HEK293 (cell line): Measurements from ENCODE around the gene ZNF670.
A peak's percentile ranks its signal among the peaks of the same experiment; 100 is the strongest.

Experiments used
- CTCF ChIA-PET: fragments of 350-600 bp; formaldehyde crosslinking; extraction: SDS; loops from one replicate; lab custom pipeline; 2021; ENCODE audit warnings: antibody characterized with exemption; lab: Yijun Ruan, JAX
- POLR2A ChIA-PET: fragments of 300-600 bp; formaldehyde crosslinking; extraction: SDS; loops from one replicate; lab custom pipeline; 2020; ENCODE audit warnings: antibody characterized with exemption, inconsistent platforms; lab: Yijun Ruan, JAX
- H3K27ac ChIP-seq: fragments of 200-500 bp; sonication (Bioruptor generic); 2 replicates; pipeline ENCODE4 v1.5.1; 2014; ENCODE audit warnings: low read depth, low read length, control low read depth, inconsistent platforms; ENCODE audit errors: extremely low read depth
- H3K36me3 ChIP-seq, 2 experiments: fragments of 200-500 bp in 1 of 2; sonication (Bioruptor generic) in 1 of 2; 1 replicate in 1 of 2; 2 replicates in 1 of 2; pipeline ENCODE4 v1.5.1; 2014 to 2017; ENCODE audit warnings: inconsistent platforms in 2 of 2, low read length in 2 of 2; ENCODE audit not compliant: control insufficient read depth in 2 of 2, insufficient read depth in 1 of 2
- H3K4me1 ChIP-seq: fragments of 200-500 bp; sonication (Bioruptor generic); 2 replicates; pipeline ENCODE4 v1.5.1; 2014; ENCODE audit warnings: mild to moderate bottlenecking, low read length, inconsistent platforms; ENCODE audit not compliant: control insufficient read depth, insufficient read depth
- H3K4me3 ChIP-seq: 2 replicates; pipeline ENCODE4 v1.5.1; 2011; ENCODE audit warnings: low read depth, mild to moderate bottlenecking, control low read depth, low read length, moderate library complexity
- H3K9me3 ChIP-seq: fragments of 200-500 bp; sonication (Bioruptor generic); 2 replicates; pipeline ENCODE4 v1.5.1; 2014; ENCODE audit warnings: low read depth, low read length, inconsistent platforms; ENCODE audit not compliant: control insufficient read depth, insufficient read depth
- BCL11A ChIP-seq: fragments of 450-650 bp; formaldehyde crosslinking; IDR thresholded peaks from 2 replicates; pipeline ENCODE4 v1.5.1; 2016; ENCODE audit warnings: low read depth, missing biosample characterization, missing genetic modification characterization
- MEIS1 ChIP-seq: sonication (generic); formaldehyde crosslinking; IDR thresholded peaks from 2 replicates; pipeline ENCODE4 v1.8.1; 2022; ENCODE audit warnings: missing genetic modification reagents, mild to moderate bottlenecking, borderline replicate concordance
- PRDM1 ChIP-seq: fragments of 450-650 bp; formaldehyde crosslinking; IDR thresholded peaks from 2 replicates; pipeline ENCODE4; 2016; ENCODE audit warnings: missing biosample characterization, missing genetic modification characterization
- ZFP3 ChIP-seq: fragments of 450-650 bp; formaldehyde crosslinking; IDR thresholded peaks from 2 replicates; pipeline ENCODE4 v1.5.1; 2016; ENCODE audit warnings: low read depth, missing biosample characterization, missing genetic modification characterization
- ZIC2 ChIP-seq: fragments of 450-650 bp; formaldehyde crosslinking; IDR thresholded peaks from 2 replicates; pipeline ENCODE4 v1.5.1; 2016; ENCODE audit warnings: missing biosample characterization, missing genetic modification characterization
- ZNF114 ChIP-seq: fragments of 450-650 bp; formaldehyde crosslinking; IDR thresholded peaks from 2 replicates; pipeline ENCODE4 v1.5.0; 2017; ENCODE audit warnings: missing biosample characterization, missing genetic modification characterization
- ZNF138 ChIP-seq: fragments of 450-650 bp; formaldehyde crosslinking; IDR thresholded peaks from 2 replicates; pipeline ENCODE4 v1.5.1; 2016; ENCODE audit warnings: missing biosample characterization, missing genetic modification characterization, borderline replicate concordance
- ZNF155 ChIP-seq: fragments of 450-650 bp; formaldehyde crosslinking; IDR thresholded peaks from 2 replicates; pipeline ENCODE4 v1.5.1; 2016; ENCODE audit warnings: missing biosample characterization, missing genetic modification characterization
- ZNF175 ChIP-seq: fragments of 450-650 bp; formaldehyde crosslinking; IDR thresholded peaks from 2 replicates; pipeline ENCODE4 v1.5.1; 2016; ENCODE audit warnings: missing biosample characterization, missing genetic modification characterization
- ZNF202 ChIP-seq: fragments of 450-650 bp; formaldehyde crosslinking; IDR thresholded peaks from 2 replicates; pipeline ENCODE4 v1.5.1; 2016; ENCODE audit warnings: missing biosample characterization, missing genetic modification characterization, borderline replicate concordance
- ZNF239 ChIP-seq: fragments of 450-650 bp; formaldehyde crosslinking; IDR thresholded peaks from 2 replicates; pipeline ENCODE4 v1.5.1; 2016; ENCODE audit warnings: missing biosample characterization, missing genetic modification characterization
- ZNF341 ChIP-seq: fragments of 450-650 bp; formaldehyde crosslinking; IDR thresholded peaks from 2 replicates; pipeline ENCODE4; 2016; ENCODE audit warnings: low read depth, missing biosample characterization, missing genetic modification characterization
- ZNF48 ChIP-seq: fragments of 450-650 bp; formaldehyde crosslinking; IDR thresholded peaks from 2 replicates; pipeline ENCODE4 v1.5.1; 2016; ENCODE audit warnings: missing biosample characterization, missing genetic modification characterization
- ZNF514 ChIP-seq: fragments of 450-650 bp; formaldehyde crosslinking; IDR thresholded peaks from 2 replicates; pipeline ENCODE4 v1.5.1; 2016; ENCODE audit warnings: missing biosample characterization, missing genetic modification characterization
- ZNF521 ChIP-seq: fragments of 450-650 bp; formaldehyde crosslinking; IDR thresholded peaks from 2 replicates; pipeline ENCODE4 v1.5.1; 2017; ENCODE audit warnings: missing biosample characterization, mild to moderate bottlenecking, missing genetic modification characterization
- ZNF529 ChIP-seq: fragments of 450-650 bp; formaldehyde crosslinking; IDR thresholded peaks from 2 replicates; pipeline ENCODE4 v1.5.1; 2017; ENCODE audit warnings: missing genetic modification characterization, missing biosample characterization; ENCODE audit not compliant: insufficient replicate concordance
- ZNF560 ChIP-seq: fragments of 450-650 bp; formaldehyde crosslinking; IDR thresholded peaks from 2 replicates; pipeline ENCODE4 v1.5.1; 2017; ENCODE audit warnings: missing biosample characterization, missing genetic modification characterization, borderline replicate concordance
- ZNF624 ChIP-seq: fragments of 450-650 bp; formaldehyde crosslinking; IDR thresholded peaks from 2 replicates; pipeline ENCODE4 v1.5.1; 2017; ENCODE audit warnings: missing biosample characterization, missing genetic modification characterization
- ZNF76 ChIP-seq: fragments of 450-650 bp; formaldehyde crosslinking; IDR thresholded peaks from 2 replicates; pipeline ENCODE4; 2016; ENCODE audit warnings: low read depth, missing biosample characterization, missing genetic modification characterization, borderline replicate concordance
- ZNF785 ChIP-seq: fragments of 450-650 bp; formaldehyde crosslinking; IDR thresholded peaks from 2 replicates; pipeline ENCODE4 v1.5.1; 2016; ENCODE audit warnings: missing biosample characterization, missing genetic modification characterization
- ZNF830 ChIP-seq: fragments of 450-650 bp; IDR thresholded peaks from 2 replicates; pipeline ENCODE4 v1.5.0; 2018; ENCODE audit warnings: missing biosample characterization, missing genetic modification characterization, low read depth, mild to moderate bottlenecking, moderate library complexity
- ZSCAN30 ChIP-seq: fragments of 450-650 bp; IDR thresholded peaks from 2 replicates; pipeline ENCODE4 v1.5.1; 2018; ENCODE audit warnings: missing biosample characterization, mild to moderate bottlenecking, missing genetic modification characterization, moderate library complexity
- TF ChIP-seq, protein P1 (sequence below): fragments of 450-650 bp; formaldehyde crosslinking; IDR thresholded peaks from 2 replicates; pipeline ENCODE4 v1.5.1; 2016; ENCODE audit warnings: missing biosample characterization, missing genetic modification characterization
- TF ChIP-seq, protein P2 (sequence below): fragments of 450-650 bp; formaldehyde crosslinking; IDR thresholded peaks from 2 replicates; pipeline ENCODE4 v1.5.1; 2016; ENCODE audit warnings: missing biosample characterization, missing genetic modification characterization
- TF ChIP-seq, protein P3 (sequence below): fragments of 450-650 bp; formaldehyde crosslinking; IDR thresholded peaks from 2 replicates; pipeline ENCODE4 v1.5.1; 2016; ENCODE audit warnings: missing biosample characterization, missing genetic modification characterization

The ZNF670 gene

DNA sequence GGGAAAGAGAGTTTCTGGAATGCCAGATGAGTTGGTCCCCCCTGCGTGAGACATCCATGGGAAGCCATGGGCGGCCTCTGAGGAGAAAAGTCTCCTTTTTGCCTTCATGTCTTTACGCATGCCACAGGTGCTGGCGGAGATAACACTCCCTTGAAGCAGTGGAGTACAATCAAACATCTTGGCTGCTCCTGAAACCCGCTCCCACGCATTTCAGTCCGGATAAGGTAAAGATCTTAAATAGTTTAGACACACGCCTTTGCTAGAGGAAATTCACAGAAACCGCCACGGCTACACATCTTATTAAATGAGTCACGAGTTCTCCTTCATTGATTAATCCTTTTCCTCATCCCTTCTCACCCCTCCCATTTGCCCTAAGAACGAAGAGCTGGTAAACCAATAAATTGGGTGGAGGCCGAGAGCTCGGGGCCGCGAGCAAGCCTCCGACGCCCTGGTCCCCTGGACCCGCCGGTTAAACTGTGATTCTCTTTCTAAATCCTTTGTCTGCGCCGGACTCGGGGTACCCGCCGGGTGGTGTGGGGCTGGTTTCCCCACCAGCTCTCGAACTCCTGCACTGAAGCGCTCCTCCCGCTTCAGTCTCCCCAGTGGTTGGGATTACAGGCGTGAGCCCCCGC lies 32.1 kb upstream of the ZNF670 start:
- ChIA-PET POLR2A (no interaction called here), CTCF (no interaction called here)
- Histone ChIP-seq H3K4me1 (no peaks in the 10 kb centered on the region), H3K4me3 (peak overlapping the region; percentile 19), H3K27ac (no peak overlapping the region), H3K36me3 (no peaks in the 10 kb centered on the region), H3K9me3 (no peaks in the 10 kb centered on the region)
- TF ChIP-seq BCL11A (tag by site-specific recombination): no peak
- TF ChIP-seq, protein P1, sequence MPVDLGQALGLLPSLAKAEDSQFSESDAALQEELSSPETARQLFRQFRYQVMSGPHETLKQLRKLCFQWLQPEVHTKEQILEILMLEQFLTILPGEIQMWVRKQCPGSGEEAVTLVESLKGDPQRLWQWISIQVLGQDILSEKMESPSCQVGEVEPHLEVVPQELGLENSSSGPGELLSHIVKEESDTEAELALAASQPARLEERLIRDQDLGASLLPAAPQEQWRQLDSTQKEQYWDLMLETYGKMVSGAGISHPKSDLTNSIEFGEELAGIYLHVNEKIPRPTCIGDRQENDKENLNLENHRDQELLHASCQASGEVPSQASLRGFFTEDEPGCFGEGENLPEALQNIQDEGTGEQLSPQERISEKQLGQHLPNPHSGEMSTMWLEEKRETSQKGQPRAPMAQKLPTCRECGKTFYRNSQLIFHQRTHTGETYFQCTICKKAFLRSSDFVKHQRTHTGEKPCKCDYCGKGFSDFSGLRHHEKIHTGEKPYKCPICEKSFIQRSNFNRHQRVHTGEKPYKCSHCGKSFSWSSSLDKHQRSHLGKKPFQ (tag by site-specific recombination): no peak
- no peak for TF ChIP-seq ZNF239

DNA sequence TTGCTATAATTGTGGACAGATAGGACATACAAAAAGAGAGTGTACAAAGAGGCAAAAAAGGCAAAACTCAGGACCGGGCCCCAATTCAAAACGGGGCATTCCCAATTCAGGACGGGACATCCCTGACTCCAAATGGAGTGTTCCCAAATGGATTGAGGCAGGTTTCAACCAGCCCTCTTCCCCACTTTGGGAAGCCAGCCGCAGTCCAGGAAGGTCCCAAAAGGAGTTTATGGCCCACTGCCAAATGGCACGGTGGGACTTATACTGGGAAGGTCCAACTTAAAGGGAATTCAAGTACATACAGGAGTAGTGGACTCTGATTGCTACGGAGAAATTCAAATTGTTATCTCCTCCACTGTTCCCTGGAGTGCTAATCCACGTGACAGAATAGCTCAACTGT lies 29.1 kb upstream of the ZNF670 start:
- no peak overlapping the region for H3K27ac ChIP-seq
- POLR2A ChIA-PET: no interaction called here
- no peak overlapping the region for H3K4me3 ChIP-seq
- H3K36me3 ChIP-seq: no peaks in the 10 kb centered on the region
- CTCF ChIA-PET: no interaction called here
- H3K4me1 ChIP-seq: no peaks in the 10 kb centered on the region
- H3K9me3 ChIP-seq: no peaks in the 10 kb centered on the region
- TF ChIP-seq PRDM1 (tag by site-specific recombination) (no peak), ZNF624 (tag by site-specific recombination) (no peak), ZNF521 (tag by site-specific recombination) (no peak), ZNF785 (no peak)
- TF ChIP-seq, protein P2, sequence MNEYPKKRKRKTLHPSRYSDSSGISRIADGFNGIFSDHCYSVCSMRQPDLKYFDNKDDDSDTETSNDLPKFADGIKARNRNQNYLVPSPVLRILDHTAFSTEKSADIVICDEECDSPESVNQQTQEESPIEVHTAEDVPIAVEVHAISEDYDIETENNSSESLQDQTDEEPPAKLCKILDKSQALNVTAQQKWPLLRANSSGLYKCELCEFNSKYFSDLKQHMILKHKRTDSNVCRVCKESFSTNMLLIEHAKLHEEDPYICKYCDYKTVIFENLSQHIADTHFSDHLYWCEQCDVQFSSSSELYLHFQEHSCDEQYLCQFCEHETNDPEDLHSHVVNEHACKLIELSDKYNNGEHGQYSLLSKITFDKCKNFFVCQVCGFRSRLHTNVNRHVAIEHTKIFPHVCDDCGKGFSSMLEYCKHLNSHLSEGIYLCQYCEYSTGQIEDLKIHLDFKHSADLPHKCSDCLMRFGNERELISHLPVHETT (tag by site-specific recombination): no peak

DNA sequence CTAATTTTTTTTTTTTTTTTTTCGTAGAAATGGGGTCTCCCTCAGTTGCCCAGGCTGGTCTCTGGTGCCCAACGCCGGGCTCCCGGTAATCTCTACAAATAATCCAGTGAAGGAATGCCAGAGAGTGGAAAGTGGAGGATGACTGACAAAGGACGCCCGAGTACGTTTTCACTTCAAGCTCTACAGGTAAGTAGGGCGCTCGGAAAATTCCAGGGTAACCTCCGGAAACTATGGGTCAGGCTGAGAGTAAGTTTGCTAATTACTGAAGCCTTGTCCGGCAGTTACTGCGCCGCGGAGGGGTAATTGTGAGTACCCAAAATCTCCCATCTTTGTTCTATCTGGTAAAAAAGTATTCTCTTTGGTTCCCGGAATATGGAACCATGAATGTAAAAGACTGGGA lies 27.4 kb upstream of the ZNF670 start:
- no peak for TF ChIP-seq BCL11A (tag by site-specific recombination)
- no peak for TF ChIP-seq ZNF48 (tag by site-specific recombination)
- TF ChIP-seq ZNF341 (tag by site-specific recombination): no peak
- no peak for TF ChIP-seq ZSCAN30 (tag by site-specific recombination)
- TF ChIP-seq ZNF175: no peak
- TF ChIP-seq ZNF529: no peak
- TF ChIP-seq ZIC2 (tag by site-specific recombination): no peak
- no peak for TF ChIP-seq ZNF560 (tag by site-specific recombination)
- TF ChIP-seq, all 188 proteins: peak for 0
- ChIA-PET CTCF (no interaction called here), POLR2A (no interaction called here)
- no peak overlapping the region for H3K27ac ChIP-seq
- H3K4me1 ChIP-seq: no peaks in the 10 kb centered on the region
- H3K36me3 ChIP-seq: peaks cover 0 to 16% of the 10 kb centered on the region in 2 experiments; a peak in 1 of 3 replicates
- no peaks in the 10 kb centered on the region for H3K9me3 ChIP-seq
- no peak overlapping the region for H3K4me3 ChIP-seq

DNA sequence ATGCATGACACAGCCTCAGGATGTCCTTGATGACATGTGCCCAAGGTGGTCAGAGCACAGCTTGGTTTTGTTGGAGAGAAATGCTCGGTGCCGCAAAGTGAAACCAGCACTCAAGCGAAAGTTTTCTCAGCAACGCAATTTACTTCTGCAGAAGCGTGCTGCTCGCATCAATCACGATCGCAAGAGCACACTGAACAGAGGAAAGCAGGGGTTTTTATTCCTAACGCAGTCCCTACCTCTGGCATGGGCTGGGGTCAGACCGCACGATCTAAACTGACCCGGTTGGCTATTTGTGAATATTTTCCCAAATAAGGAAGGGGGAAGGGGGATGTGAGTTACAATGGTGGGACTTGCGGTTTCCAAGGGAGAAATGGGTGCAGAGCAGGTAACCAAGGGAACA lies 26.4 kb upstream of the ZNF670 start:
- H3K27ac ChIP-seq: no peak overlapping the region
- H3K9me3 ChIP-seq: no peaks in the 10 kb centered on the region
- TF ChIP-seq ZFP3 (tag by site-specific recombination): no peak
- TF ChIP-seq ZNF114 (tag by site-specific recombination): no peak
- no peak for TF ChIP-seq ZNF830 (tag by site-specific recombination)
- TF ChIP-seq, protein P3, sequence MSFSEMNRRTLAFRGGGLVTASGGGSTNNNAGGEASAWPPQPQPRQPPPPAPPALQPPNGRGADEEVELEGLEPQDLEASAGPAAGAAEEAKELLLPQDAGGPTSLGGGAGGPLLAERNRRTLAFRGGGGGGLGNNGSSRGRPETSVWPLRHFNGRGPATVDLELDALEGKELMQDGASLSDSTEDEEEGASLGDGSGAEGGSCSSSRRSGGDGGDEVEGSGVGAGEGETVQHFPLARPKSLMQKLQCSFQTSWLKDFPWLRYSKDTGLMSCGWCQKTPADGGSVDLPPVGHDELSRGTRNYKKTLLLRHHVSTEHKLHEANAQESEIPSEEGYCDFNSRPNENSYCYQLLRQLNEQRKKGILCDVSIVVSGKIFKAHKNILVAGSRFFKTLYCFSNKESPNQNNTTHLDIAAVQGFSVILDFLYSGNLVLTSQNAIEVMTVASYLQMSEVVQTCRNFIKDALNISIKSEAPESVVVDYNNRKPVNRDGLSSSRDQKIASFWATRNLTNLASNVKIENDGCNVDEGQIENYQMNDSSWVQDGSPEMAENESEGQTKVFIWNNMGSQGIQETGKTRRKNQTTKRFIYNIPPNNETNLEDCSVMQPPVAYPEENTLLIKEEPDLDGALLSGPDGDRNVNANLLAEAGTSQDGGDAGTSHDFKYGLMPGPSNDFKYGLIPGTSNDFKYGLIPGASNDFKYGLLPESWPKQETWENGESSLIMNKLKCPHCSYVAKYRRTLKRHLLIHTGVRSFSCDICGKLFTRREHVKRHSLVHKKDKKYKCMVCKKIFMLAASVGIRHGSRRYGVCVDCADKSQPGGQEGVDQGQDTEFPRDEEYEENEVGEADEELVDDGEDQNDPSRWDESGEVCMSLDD: no peak
- TF ChIP-seq MEIS1 (CRISPR knock-in tag): no peak
- no peak for TF ChIP-seq ZNF76 (tag by site-specific recombination)
- no peak for TF ChIP-seq ZNF155
- no peak for TF ChIP-seq ZNF138 (tag by site-specific recombination)
- no peak for TF ChIP-seq ZNF514 (tag by site-specific recombination)
- no peak for TF ChIP-seq ZNF202 (tag by site-specific recombination)
- peaks cover 0 to 26% of the 10 kb centered on the region in 2 experiments; a peak in 1 of 3 replicates for H3K36me3 ChIP-seq
- POLR2A ChIA-PET: no interaction called here
- H3K4me3 ChIP-seq: no peak overlapping the region
- CTCF ChIA-PET: no interaction called here
- H3K4me1 ChIP-seq: no peaks in the 10 kb centered on the region
